Smooth muscle cell (in vitro differentiated cells): ENCODE results near the gene TRERF1. TPM values are rescaled to one million over a fixed set of nuclear protein-coding genes. Genes with fewer than 3 reads are reported as not detected.

Experiments
- DNase-seq: peaks from one replicate; lab custom pipeline; 2025; ENCODE audit not compliant: unreplicated experiment; lab: John Stamatoyannopoulos, UW
- H2AFZ ChIP-seq: fragments of 200-600 bp; sonication (generic); 2 replicates; pipeline ENCODE4 v1.6.0; 2016; ENCODE audit warnings: antibody characterized with exemption, low read depth, mild to moderate bottlenecking
- H3F3A ChIP-seq: fragments of 200-600 bp; sonication (generic); 2 replicates; pipeline ENCODE4 v1.6.0; 2017; ENCODE audit warnings: antibody characterized with exemption, low read depth
- H3K27ac ChIP-seq: fragments of 200-600 bp; sonication (generic); 2 replicates; pipeline ENCODE4 v1.5.1; 2016; ENCODE audit warnings: low read depth, mild to moderate bottlenecking
- H3K27me3 ChIP-seq: fragments of 200-600 bp; sonication (generic); 2 replicates; pipeline ENCODE4 v1.6.1; 2016; ENCODE audit warnings: low read depth, mild to moderate bottlenecking
- H3K36me3 ChIP-seq: fragments of 200-600 bp; sonication (generic); 2 replicates; pipeline ENCODE4 v1.5.1; 2016; ENCODE audit warnings: low read depth
- H3K4me1 ChIP-seq: fragments of 200-600 bp; sonication (generic); 2 replicates; pipeline ENCODE4 v1.5.1; 2016; ENCODE audit warnings: low read depth
- H3K4me2 ChIP-seq: fragments of 200-600 bp; sonication (generic); 2 replicates; pipeline ENCODE4 v1.6.0; 2016; ENCODE audit warnings: mild to moderate bottlenecking
- H3K4me3 ChIP-seq: fragments of 200-600 bp; sonication (generic); 2 replicates; pipeline ENCODE4 v1.5.1; 2016; ENCODE audit warnings: mild to moderate bottlenecking
- H3K79me2 ChIP-seq: fragments of 200-600 bp; sonication (generic); 2 replicates; pipeline ENCODE4 v1.6.0; 2016; ENCODE audit warnings: low read depth, mild to moderate bottlenecking
- H3K9ac ChIP-seq: fragments of 200-600 bp; sonication (generic); 2 replicates; pipeline ENCODE4 v1.6.0; 2016; ENCODE audit warnings: low read depth
- H3K9me3 ChIP-seq: fragments of 200-600 bp; sonication (generic); replicated peaks from 2 replicates; pipeline ENCODE4 v1.5.1; 2016; ENCODE audit warnings: low read depth
- H4K20me1 ChIP-seq: fragments of 200-600 bp; sonication (generic); 2 replicates; pipeline ENCODE4 v1.6.0; 2016; ENCODE audit warnings: low read depth
- WGBS: methylation state at CpG from one replicate; pipeline ENCODE4 v1.1.7; 2016; ENCODE audit warnings: low lambda C conversion rate; 5-methylcytosine and 5-hydroxymethylcytosine counted together
- polyA plus RNA-seq: library from polyadenylated mRNA; unstranded; fragments of >200 nt; fragmentation: Nextera tagmentation; extraction: Ambion mirVana; gene quantifications from 2 replicates; pipeline ENCODE4 v1.2.1, GENCODE V29; 2016
- total RNA-seq: library from RNA; depleted of rRNA; stranded (reverse); fragments of >200 nt; gene quantifications from 2 replicates; pipeline ENCODE4 v1.2.3, GENCODE V29; 2014
- TF ChIP-seq, protein P1 (sequence below): fragments of 200-600 bp; sonication (generic); IDR thresholded peaks from 2 replicates; pipeline ENCODE4 v1.5.1; 2017; ENCODE audit warnings: borderline replicate concordance, mild to moderate bottlenecking, antibody characterized with exemption; ENCODE audit not compliant: insufficient read depth, poor library complexity, severe bottlenecking

Gene TRERF1
- total and polyA plus RNA-seq, 2 experiments from 2014 or later: 3.5 to 5.3 TPM

DNA sequence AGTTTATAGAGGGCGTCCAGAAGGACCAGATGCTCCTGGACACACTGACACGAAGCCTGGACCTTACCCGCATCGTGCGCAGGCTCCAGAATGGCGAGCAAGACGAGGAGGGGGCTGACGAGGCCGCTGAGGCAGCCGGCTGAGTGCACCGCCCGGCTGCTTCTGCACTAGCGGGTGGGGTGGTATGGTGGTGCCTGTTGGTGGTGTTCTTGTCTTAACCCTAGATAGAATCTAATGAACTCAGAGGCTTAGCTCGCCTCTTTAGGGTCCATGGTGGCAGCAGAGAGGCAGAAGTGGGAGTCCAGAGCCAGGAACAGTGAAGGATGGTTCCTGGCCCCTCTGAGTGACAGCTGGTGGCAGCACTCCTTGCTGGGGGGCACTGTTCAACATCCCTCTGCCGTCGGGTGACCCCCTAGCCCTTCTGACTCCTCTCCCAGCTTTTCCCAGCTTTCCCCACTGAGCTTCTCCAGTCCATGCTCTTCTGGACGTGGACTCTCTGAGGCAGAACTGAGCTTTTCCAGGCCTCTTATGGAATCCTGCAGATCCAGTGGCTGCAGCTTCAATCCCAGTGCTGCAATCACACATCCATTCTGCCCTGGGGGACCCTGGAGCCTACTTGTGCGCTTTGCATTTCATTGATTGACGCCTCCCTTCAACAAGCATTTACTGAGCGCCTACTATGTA lies 272.3 kb downstream of the TRERF1 start:
- no peak overlapping the region for H3K4me3 ChIP-seq
- DNase-seq: no peak
- no peaks in the 10 kb centered on the region for H4K20me1 ChIP-seq
- H2AFZ ChIP-seq: no peak overlapping the region
- TF ChIP-seq, protein P1, sequence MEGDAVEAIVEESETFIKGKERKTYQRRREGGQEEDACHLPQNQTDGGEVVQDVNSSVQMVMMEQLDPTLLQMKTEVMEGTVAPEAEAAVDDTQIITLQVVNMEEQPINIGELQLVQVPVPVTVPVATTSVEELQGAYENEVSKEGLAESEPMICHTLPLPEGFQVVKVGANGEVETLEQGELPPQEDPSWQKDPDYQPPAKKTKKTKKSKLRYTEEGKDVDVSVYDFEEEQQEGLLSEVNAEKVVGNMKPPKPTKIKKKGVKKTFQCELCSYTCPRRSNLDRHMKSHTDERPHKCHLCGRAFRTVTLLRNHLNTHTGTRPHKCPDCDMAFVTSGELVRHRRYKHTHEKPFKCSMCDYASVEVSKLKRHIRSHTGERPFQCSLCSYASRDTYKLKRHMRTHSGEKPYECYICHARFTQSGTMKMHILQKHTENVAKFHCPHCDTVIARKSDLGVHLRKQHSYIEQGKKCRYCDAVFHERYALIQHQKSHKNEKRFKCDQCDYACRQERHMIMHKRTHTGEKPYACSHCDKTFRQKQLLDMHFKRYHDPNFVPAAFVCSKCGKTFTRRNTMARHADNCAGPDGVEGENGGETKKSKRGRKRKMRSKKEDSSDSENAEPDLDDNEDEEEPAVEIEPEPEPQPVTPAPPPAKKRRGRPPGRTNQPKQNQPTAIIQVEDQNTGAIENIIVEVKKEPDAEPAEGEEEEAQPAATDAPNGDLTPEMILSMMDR: no peak
- no peaks in the 10 kb centered on the region for H3K27me3 ChIP-seq
- no peak overlapping the region for H3K4me2 ChIP-seq
- H3F3A ChIP-seq: no peaks in the 10 kb centered on the region
- H3K4me1 ChIP-seq: no peaks in the 10 kb centered on the region
- no peaks in the 10 kb centered on the region for H3K36me3 ChIP-seq
- WGBS: 88% methylated on average over 20 of the region's 20 CpGs
- no peaks in the 10 kb centered on the region for H3K79me2 ChIP-seq
- H3K27ac ChIP-seq: no peak overlapping the region
- H3K9me3 ChIP-seq: no peaks in the 10 kb centered on the region
- no peak overlapping the region for H3K9ac ChIP-seq

DNA sequence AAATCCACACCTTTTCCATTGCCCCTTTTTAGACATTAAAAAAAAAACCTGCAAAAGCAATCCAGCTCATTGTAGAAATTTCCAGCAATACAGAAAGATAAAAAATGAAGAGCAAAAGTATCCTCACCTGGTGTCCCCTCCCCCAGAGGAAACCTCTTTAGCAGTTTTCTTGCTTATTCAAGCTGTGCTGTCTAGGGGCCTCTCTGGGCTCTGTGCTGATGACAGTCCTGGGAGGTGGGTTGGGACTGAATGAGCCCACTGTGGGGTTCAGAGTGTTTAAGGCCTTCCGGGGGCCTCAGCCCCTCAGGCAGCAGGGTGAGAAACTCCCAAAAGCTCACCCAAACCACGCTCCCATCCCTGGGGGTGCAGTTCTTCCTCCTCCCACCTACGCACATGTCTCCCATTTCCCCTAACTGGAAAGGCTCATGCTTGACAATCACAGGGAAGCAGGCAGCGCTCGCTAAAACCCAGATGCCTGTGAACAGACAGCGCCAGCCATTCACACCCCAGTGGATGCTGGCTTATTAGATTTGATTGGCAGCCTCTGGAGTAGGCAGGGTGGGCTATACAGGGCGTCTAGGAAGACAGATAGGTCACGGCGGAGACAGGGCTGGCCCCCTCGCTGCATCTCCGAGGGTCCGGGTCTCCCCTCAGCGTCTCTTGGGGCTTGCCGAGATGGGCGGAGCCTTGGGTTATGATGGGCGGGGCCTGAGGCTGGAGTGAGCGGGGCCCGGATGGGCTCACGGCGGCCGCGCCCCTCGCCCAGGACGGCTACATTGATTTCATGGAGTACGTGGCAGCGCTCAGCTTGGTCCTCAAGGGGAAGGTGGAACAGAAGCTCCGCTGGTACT lies 274.0 kb downstream of the TRERF1 start:
- Histone ChIP-seq H4K20me1 (no peaks in the 10 kb centered on the region), H3K9me3 (no peaks in the 10 kb centered on the region), H3K4me3 (peak overlapping the region; percentile 25), H2AFZ (peak overlapping the region; percentile 52), H3K79me2 (no peaks in the 10 kb centered on the region), H3K9ac (no peak overlapping the region), H3K4me2 (peak overlapping the region; percentile 64), H3F3A (no peaks in the 10 kb centered on the region), H3K27ac (no peak overlapping the region), H3K36me3 (no peaks in the 10 kb centered on the region), H3K27me3 (no peaks in the 10 kb centered on the region), H3K4me1 (no peaks in the 10 kb centered on the region)
- TF ChIP-seq, protein P1: no peak
- DNase-seq: no peak
- 11% methylated on average over 26 of the region's 27 CpGs for WGBS

DNA sequence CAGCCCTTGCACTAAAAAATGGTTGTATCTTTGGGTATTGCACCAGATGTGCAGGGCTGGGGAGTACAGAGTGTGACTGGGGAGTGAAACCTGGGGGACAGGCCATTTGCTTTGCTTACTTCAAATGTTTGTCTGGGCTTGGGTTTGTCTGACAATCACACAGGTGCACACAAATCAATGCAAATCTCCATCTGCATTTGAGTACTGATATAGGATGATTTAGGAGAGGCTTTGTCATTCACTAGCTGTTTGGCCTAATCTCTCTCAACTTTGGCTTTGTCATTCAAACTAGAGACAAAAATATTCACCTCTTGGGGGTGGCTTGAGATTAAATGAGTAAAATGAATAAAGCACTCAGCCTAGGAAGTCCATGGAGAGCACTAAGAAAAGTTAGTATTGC lies 274.7 kb downstream of the TRERF1 start:
- Histone ChIP-seq H3K27me3 (no peaks in the 10 kb centered on the region), H2AFZ (no peak overlapping the region), H3K79me2 (no peaks in the 10 kb centered on the region), H4K20me1 (no peaks in the 10 kb centered on the region), H3K9ac (no peak overlapping the region), H3K9me3 (no peaks in the 10 kb centered on the region), H3K4me3 (no peak overlapping the region), H3F3A (no peaks in the 10 kb centered on the region), H3K27ac (no peak overlapping the region), H3K4me2 (no peak overlapping the region), H3K4me1 (no peaks in the 10 kb centered on the region), H3K36me3 (no peaks in the 10 kb centered on the region)
- no peak for DNase-seq
- TF ChIP-seq, protein P1: no peak
